GM18502 (cell line): ENCODE measurements around the gene MTOR.
"Not testable (repeated sequence)": the region's sequence is repeated elsewhere in the genome, so short reads cannot be mapped to it uniquely, and the experiment has no call there.

ENCODE experiments used
- ATAC-seq: cut with Tn5 transposase; IDR thresholded peaks from one replicate; pipeline ENCODE4 v1.9.1; 2021; ENCODE audit warnings: mild to moderate bottlenecking; ENCODE audit not compliant: unreplicated experiment, poor library complexity

The MTOR gene

DNA sequence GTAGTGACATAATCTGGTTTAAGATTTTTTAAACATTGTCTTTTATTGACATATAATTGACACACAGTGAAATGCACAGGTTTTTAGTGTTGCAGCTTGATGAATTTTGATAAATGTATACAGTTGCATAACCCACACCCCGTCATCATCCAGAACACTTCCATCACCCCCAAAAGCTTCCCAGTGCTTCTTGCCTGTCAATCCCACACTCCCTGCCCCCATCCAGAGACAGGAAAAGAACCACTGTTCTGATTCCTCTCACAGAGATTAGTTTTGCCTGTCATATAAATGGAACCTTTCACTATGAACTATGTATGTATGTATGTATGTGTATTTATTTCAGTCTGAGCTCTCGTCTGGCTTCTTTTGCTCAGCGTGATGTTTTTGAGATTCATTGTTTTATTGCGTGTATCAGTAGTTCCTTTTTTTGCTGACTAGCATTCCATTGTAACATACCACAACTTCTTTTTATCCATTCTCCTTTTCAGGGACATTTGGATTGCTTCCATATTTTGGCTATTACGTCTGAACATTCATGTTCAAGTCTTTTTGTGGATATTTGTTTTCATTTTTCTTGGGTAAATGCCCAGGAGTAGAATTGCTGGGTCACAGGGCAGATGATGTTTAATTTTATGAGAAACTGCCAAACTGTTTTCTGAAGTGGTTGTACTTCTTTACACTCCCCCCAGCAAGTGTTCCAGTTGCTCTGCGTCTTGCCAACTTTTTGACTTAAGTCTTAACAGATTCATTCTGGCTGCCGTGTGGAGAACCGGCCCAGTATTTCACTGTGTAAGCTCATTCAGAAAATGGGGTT lies 19.4 kb upstream of the MTOR start:
- no peak for ATAC-seq

DNA sequence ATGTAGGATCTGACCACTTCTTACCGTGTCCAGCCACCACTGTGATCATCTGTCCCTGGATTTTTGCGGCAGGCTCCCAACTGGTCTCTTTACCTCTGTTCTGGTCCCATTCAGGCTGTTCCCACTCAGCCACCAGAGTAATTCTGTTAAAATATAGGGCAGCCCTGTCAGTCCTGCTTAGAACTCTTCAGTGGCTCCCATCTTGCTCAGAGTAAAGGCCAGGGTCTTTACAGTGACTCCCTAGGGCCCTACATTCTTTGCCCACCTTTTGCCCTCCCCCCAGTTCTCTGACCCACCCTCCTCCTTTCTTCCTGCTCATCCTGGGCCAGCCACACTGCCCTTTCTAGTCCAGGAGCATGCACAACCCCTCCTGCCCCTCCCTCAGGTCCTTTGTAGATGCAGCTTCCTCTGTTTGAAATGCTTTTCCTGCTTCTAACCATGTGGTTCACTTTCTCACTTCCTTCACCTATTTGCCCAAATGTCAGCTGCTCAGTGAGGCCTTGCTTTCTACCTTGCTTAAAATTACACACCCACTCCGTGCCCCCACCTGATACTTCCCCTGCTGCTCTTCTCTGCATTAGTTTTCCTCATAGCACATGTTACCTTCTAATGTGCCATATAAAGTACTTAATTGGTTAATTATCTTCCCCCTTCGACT lies 18.5 kb upstream of the MTOR start:
- peak; percentile 50 for ATAC-seq

DNA sequence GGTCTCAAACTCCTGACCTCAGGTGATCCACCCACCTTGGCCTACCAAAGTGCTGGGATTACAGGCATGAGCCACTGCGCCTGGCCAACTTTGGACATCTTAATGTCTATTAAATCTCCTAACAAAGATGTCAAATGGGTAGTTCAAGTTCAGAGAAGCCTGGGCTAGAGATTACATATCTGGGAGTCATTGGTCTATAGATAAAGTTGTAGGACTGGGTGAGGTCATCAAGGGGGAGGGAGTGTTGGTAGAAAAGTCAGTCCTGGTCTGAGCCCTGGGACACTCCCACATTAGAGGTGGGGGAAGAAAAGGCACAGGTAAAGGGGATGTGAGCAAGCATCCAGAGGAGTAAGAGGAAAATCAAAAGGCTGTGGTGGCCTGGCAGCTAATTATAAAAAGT lies 17.3 kb upstream of the MTOR start:
- no peak for ATAC-seq

DNA sequence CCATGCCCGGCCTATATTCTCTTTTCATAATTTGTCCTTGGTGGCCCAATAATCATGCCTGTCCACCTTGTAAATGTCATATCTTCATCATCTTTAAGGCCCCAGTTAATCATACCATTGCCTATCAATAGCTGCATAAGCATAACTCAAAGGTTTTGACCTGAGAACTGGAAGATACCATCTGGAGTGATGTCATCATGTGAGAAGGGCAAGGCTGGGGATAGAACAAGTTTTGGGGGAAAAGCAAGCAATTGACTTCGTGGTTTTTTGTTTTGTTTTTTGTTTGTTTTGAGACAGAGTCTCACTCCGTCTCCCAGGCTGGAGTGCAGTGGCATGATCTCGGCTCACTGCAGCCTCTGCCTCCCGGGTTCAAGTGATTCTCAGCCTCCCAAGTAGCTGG lies 16.8 kb upstream of the MTOR start:
- ATAC-seq = no peak

DNA sequence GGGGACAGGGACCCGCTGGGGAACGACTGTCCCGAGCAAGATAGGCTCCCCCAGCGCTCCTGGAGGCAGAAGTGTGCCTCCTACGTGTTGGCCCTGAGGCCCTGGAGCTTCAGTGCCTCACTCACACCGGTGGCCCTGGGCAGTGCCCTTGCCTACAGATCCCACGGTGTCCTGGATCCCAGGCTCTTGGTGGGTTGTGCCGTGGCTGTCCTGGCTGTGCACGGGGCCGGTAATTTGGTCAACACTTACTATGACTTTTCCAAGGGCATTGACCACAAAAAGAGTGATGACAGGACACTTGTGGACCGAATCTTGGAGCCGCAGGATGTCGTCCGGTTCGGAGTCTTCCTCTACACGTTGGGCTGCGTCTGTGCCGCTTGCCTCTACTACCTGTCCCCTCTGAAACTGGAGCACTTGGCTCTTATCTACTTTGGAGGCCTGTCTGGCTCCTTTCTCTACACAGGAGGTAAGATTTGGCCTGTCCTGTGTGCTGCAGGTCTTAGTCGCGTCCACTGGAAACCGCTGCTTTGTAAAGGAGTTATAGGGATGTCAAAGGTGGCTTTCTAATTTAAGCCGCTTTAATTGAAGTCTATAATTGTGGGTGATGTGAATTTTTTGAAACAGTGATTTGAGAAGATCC lies 11.4 kb upstream of the MTOR start:
- ATAC-seq = peak; percentile 39

DNA sequence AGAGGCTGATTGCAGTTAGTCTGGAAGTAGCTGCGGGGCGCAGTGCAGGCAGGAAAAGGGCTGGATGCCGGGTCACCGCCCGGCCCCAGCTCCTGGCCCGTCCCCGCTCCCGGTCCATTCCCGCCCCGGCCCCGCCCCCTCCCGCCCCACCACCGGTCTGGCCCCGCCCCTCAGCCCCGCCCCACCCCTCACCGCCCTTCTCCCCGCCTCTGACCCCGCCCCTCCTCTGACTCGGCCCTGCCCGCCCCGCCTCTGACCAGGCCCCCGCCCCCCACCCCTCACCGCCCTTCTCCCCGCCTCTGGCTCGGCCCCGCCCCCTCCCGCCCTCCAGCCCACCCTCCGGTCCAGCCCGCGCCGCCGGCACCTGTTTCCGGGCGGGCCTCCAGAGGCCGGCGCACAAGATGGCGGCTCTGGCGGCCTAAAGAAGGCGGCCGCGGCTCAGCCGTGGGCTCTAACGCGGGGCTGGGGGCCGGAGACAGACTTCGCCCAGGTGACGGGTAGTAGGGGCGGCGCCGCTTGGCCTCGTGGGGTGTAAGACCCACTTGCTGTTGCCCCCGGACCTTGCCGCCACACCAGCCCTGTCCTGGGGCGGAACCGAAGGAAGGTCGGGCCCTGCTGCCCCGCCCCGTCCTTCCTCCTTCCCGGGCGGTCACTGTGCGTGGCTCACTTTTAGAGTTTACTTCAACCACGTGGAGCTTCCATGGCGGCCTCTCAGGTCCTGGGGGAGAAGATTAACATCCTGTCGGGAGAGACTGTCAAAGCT lies 10.7 kb upstream of the MTOR start, which contains the start of gene UBIAD1:
UBIAD1 (plus strand) TSS at position 367 of the 763 bp plus-strand sequence; CDS start at position 701, 334 bp downstream.
- ATAC-seq = peak; percentile 84

DNA sequence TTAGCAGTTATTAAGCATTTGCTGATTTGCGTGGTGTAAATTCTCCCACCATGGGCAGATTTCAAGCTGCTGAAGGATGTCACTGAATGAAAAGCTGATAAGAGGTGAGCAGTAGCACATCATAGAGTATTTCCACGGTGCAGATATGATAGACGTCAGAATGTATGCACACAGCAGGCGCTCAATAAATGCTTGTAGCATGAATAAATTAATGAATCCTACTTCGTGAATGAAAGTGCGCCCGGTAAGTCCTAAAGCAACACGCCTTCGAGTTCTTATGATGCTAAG lies 10.1 kb upstream of the MTOR start:
- no peak for ATAC-seq

DNA sequence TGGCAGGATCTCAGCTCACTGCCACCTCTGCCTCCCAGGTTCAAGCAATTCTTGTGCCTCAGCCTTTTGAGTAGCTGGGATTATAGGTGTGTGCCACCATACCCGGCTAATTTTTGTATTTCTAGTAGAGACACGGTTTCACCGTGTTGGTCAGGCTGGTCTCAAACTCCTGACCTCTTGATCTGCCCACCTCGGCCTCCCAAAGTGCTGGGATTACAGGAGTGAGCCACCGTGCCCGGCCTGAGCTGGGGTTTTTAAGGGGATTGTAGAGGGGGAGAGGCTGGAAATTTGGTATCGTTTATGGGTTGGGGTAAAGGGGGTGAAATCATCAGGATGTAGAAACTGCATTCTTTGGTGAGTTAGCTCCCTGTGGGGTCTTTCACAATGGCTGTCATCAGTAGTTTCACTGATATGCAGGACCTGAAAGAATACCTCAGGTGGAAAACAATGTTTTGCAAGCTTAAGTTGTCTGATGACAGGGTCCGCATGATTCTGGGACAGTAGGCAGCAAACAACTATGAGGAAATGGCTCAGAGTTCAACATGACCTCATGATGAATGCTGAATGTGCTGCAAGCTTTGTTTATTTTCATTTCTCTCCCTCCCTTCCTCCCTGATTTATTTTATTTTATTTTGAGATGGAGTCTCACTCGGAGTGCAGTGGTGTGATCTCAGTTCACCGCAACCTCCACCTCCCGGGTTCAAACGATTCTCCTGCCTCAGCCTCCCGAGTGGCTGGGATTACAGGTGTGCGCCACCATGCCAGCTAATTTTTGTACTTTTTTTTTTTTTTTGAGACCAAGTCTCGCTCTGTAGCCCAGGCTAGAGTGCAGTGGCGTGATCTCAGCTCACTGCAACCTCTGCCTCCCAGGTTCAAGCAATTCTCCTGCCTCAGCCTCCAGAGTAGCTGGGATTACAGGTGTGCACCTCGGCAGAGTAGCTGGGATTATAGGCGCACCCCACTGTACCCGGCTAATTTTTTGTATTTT lies 5.3 kb upstream of the MTOR start:
- not testable (repeated sequence) for ATAC-seq

DNA sequence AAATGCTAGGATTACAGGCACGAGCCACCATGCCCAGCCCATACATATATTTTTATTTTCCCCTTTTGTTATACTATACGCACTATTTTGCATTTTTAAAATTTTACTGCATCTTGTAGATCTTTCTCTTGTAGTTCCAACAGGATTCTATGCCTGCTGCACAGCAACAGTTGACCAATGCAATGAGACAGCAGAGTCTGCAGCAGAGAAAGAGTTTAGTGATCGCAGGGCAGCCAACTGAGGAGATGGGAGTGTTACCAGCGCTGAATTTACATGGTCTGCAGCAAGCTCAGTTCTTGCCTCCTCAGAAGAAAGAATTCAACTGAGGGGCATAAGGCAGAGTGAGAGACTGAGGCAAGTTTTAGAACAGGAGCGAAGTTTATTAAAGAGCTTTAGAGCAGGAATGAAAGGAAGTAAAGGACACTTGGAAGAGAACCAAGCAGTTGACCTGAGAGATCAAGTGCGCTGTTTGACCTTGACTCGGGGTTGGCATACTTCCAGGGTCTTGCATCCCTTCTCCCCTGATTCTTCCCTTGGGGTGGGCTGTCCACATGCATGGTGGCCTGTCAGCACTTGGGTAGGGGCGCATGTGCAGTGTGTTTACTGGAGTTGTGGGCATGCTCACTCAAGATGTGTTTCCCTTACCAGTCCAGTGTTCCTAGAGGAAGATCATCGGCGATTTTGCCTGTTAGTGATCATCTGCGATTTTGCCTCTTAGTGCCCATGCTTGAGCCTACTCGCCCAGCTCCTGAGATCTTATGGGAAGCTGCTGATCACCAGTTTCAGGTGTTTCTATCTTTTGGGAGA lies 4.1 kb upstream of the MTOR start:
- no peak for ATAC-seq

DNA sequence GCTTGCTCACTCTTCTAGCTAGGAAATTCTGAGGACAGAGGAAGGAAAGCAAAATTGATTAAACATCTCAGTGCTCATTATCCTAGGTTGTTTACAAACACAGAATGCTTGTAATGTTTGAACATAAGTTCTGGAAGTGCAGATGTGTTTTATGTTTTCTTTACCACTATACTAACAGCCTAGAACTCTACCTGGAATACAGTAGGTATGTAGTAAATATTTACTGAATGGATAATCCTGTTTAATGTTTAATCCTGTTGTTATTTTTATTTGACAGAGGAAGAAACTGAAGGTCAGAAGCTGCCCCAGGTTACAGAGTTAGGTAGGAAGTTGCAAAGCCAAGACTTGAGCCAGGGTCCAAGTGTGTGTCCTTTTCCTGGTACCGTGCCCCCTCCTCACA lies 6.1 kb downstream of the MTOR start:
- no peak for ATAC-seq

DNA sequence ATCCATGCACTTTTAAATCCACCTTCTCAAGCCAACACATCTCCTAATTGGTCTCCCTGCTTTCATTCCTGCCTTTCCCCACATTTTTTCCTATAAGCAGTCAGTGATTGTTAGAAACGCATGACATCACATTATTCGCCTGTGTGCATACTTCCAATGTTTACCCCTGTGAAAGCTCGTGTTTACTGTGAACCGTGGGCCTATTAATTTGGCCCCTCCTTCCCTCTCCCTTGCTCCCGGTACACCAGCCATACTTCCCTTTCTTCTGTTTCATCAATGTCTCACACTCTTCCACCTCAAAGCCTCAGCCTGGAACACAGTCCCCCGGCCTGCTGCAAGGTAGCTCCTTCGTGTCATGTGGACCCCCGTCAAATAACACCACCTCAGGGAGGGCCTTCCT lies 9.1 kb downstream of the MTOR start:
- no peak for ATAC-seq

DNA sequence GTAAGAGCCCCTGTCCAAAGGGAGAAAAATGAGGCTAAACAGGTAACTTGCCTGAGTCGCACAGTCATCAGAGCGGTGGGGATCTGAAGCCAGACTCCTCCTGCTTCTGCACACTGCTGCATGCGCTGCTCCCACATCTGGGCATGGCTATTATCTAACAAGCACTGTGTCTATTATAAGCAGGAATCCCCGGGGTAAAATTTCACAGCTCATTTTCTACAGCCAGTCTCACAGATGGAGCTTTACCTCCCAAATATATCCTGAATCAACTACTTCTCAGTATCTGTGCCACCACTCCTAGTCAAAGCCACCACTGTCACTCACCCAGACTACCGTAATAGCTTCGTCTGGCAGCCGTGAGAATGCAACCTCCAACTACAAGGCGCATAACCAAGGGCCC lies 9.8 kb downstream of the MTOR start:
- ATAC-seq = no peak

DNA sequence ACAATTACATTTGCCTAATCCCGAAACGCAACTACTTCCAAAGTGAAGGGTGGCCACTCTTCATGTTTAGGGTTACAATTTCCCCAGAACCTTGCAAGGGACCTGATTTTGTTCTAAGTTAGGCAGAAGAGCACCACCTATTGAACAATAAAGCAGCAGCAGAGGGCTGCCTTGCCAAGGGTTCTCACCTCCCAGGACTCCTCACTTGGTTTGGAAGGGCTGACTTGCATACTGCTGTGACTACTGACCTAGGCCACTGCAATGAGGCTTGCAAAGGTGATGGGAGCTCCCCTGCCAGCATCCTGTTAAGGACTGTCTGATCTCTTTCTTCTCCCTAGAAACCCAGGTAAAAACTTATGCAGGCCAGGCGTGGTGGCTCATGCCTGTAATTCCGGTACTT lies 14.2 kb downstream of the MTOR start:
- no peak for ATAC-seq

DNA sequence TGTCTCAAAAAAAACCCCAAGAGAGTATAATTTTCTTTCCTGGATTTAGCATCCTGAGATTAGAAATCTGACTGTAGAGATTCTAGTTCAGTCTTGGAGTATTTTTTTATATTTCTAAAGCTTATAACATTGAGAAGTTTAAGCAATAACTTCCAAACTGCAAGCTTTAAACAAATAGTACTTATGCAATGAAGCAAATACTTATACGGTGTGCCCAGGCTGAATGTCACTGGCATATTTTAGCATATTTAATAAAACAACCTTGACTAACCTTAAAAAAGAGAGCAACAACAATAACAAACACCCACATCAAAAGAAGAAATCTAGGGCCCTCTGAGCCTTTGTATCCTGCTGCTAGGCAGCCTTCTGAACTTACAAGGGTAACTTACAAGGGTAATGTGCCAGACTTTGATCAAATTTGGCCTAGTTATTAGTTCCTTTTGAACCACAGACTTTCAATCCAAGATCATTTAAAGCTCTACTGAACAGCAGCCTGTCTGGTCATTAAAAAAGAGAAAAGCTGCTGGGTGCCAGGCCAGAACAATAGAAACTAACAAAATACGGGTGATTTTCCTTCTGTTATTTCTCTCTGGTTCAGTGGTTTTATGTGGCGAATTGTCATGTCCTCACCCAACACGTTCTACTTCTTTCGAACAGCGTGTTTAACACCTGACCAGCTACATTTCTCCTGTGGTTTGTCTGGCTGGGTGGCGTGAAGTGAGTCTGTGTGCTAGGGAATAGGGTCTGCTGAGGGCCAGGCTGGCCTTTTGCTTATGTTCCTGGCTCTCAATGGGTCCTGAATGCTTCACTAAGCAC lies 16.2 kb downstream of the MTOR start:
- ATAC-seq = no peak

DNA sequence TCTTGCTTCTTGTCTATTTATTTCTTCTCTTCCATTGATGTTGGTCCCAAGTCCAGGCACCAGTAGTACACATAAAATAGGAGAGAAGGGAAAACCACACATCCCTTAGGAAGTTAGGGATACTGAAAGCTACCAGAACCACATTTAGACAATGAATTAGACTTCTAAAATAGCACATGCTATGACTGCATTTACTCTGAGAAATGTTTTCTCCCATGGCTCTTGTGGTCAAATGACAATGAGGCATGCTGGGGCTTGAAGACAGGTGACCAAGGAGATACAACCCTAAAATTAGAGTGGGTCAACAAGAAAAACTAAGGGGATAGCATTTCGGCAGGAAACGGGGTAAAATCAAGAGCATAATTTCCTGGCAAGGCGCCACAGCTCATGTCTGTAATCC lies 17.1 kb downstream of the MTOR start:
- no peak for ATAC-seq

DNA sequence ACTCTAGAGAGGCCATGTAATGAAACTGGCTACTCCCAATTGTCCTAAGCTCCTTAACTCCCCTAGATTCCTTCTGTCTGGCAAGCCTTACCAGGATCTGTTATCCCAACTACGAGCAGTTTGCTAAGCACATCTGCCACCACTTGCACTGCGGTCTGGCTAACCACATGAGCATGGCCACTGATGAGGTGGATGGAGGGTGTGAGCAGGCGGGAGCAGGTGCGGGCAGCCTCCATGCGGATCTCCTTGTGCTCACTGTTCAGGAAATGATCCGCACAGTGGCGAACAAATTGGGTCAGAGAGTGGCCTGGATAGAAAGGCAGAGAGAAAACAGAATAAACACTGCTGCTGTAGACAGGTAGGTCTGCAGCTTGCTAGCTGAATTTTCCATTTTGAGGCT lies 24.0 kb downstream of the MTOR start:
- ATAC-seq = no peak

DNA sequence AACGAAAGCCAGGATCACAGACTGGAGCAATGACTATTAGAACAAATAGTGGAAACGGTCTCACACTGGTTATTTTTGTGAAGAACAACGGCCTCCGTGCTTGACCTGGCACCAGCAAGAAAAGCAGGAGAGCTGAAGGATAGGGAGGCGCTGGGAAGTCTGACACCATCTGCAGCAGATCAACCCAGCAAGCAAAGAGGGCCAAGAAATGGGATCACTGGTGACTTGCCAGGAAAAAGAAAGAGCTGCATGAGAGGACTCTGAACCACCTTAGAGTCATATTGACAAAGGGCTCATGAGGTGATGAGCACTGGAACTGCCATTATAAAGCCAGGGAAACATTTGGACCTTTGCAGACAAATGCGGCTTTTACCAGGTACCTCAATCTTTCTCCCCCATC lies 25.0 kb downstream of the MTOR start:
- ATAC-seq = no peak

DNA sequence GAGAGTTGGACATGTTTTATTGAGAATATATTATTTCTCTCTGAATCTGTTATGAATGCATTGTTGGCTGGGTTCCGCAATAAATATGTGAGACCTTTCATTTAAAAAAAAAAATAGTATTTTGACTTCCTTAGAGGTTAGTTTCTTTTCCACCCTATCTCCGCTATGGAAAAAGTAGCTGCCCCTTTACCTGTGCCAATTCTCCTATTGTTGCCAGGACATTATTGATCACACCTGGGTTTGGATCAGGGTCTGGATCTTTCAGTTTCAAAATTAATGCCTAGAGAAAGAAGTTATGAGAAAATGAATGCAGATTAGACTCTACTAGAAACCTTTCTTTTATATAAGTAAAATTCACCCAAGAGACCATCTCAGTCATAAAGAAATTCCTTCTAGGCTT lies 29.1 kb downstream of the MTOR start:
- no peak for ATAC-seq
